Measurements from ENCODE around the gene LEKR1.
"Not testable (repeated sequence)": the region's sequence is repeated elsewhere in the genome, so short reads cannot be mapped to it uniquely, and the experiment has no call there.

DNA sequence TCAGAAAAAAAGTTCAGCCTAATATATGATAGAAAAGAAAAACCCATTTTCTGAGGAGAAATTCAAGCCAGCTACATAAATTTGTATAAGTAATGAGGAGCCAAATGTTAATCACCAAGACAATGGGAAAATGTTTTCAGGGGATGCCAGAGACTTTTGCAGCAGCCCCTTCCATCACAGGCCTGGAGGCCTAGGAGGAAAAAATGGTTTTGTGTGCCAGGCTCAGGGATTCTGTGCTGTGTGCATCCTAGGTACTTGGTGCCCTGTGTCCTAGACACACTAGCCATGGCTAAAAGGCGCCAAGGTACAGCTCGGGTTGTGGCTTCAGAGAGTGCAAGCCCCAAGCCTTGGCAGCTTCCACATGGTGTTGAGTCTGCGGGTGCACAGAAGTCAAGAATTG lies 53.3 kb downstream of the LEKR1 start:
- TF ChIP-seq, protein P1, sequence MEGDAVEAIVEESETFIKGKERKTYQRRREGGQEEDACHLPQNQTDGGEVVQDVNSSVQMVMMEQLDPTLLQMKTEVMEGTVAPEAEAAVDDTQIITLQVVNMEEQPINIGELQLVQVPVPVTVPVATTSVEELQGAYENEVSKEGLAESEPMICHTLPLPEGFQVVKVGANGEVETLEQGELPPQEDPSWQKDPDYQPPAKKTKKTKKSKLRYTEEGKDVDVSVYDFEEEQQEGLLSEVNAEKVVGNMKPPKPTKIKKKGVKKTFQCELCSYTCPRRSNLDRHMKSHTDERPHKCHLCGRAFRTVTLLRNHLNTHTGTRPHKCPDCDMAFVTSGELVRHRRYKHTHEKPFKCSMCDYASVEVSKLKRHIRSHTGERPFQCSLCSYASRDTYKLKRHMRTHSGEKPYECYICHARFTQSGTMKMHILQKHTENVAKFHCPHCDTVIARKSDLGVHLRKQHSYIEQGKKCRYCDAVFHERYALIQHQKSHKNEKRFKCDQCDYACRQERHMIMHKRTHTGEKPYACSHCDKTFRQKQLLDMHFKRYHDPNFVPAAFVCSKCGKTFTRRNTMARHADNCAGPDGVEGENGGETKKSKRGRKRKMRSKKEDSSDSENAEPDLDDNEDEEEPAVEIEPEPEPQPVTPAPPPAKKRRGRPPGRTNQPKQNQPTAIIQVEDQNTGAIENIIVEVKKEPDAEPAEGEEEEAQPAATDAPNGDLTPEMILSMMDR (IDR thresholded peaks at IDR 0.05; ENCODE audit: poor library complexity, severe bottlenecking): not testable (repeated sequence)
- TF ChIP-seq EZH2 (IDR thresholded peaks at IDR 0.05; ENCODE audit: borderline replicate concordance, insufficient read depth, low read length, poor library complexity, severe bottlenecking); RAD21 (conservative IDR thresholded peaks at IDR 0.05); EP300 (conservative IDR thresholded peaks at IDR 0.05; ENCODE audit: poor library complexity, severe bottlenecking): not testable (repeated sequence)

Data from neural cell (in vitro differentiated cells).